ENCODE results near the gene PFKFB3. TPM values are rescaled to one million over a fixed set of nuclear protein-coding genes. Genes with fewer than 3 reads are reported as not detected.

The PFKFB3 gene
- total and polyA plus RNA-seq, 4 donors: 11.4 to 234 (median 66.3) TPM

- Histone ChIP-seq H3K4me1 (ENCODE audit: control insufficient read depth in 5 of 5, insufficient read depth in 5 of 5, low read length in 5 of 5) (peaks cover 0 to 17% (median 8%) of the 10 kb centered on the region in 5 donors), H3K27me3 (ENCODE audit: control insufficient read depth in 3 of 3, insufficient read depth in 3 of 3, low read length in 2 of 3) (no peaks in the 10 kb centered on the region), H3K27ac (ENCODE audit: low read depth in 1 of 2, low read length in 1 of 2) (peak overlapping the region in 1 of 2 donors; percentile 78), H3K9ac (ENCODE audit: insufficient read depth in 1 of 2, low read length in 2 of 2) (no peak overlapping the region), H3K36me3 (ENCODE audit: control insufficient read depth in 4 of 4, insufficient read depth in 4 of 4, low read length in 4 of 4) (no peaks in the 10 kb centered on the region), H3K4me3 (no peak overlapping the region), H3K9me3 (ENCODE audit: control insufficient read depth in 4 of 4, insufficient read depth in 3 of 4, low read length in 3 of 4) (no peaks in the 10 kb centered on the region)
- peak; percentile 25 for ATAC-seq (ENCODE audit: insufficient read depth, low FRiP score)
- DNase-seq: no peak
- WGBS, 2 donors: 71 to 77% methylated on average over 20 of the region's 20 CpGs
- no peak for TF ChIP-seq CTCF (IDR thresholded peaks at IDR 0.05; ENCODE audit: control extremely low read depth, extremely low read depth)
Observed at GRCh38 chr10:6269953-6270867, 67.5 kb downstream of the PFKFB3 start.

- ATAC-seq (ENCODE audit: insufficient read depth, low FRiP score): no peak
- peaks cover 3 to 25% (median 12%) of the 10 kb centered on the region in 5 donors for H3K4me1 ChIP-seq (ENCODE audit: control insufficient read depth in 5 of 5, insufficient read depth in 5 of 5, low read length in 5 of 5)
- H3K9ac ChIP-seq (ENCODE audit: insufficient read depth in 1 of 2, low read length in 2 of 2): no peak overlapping the region
- DNase-seq: no peak
- peak overlapping the region in 1 of 2 donors; percentile 29 for H3K27ac ChIP-seq (ENCODE audit: low read depth in 1 of 2, low read length in 1 of 2)
- no peaks in the 10 kb centered on the region for H3K9me3 ChIP-seq (ENCODE audit: control insufficient read depth in 4 of 4, insufficient read depth in 3 of 4, low read length in 3 of 4)
- H3K27me3 ChIP-seq (ENCODE audit: control insufficient read depth in 3 of 3, insufficient read depth in 3 of 3, low read length in 2 of 3): no peaks in the 10 kb centered on the region
- WGBS, 2 donors: 60 to 78% methylated on average over 7 of the region's 7 CpGs
- no peaks in the 10 kb centered on the region for H3K36me3 ChIP-seq (ENCODE audit: control insufficient read depth in 4 of 4, insufficient read depth in 4 of 4, low read length in 4 of 4)
- no peak for TF ChIP-seq CTCF (IDR thresholded peaks at IDR 0.05; ENCODE audit: control extremely low read depth, extremely low read depth)
- H3K4me3 ChIP-seq: no peak overlapping the region
Observed at GRCh38 chr10:6270951-6271350, 68.2 kb downstream of the PFKFB3 start.

GRCh38 chr10:6271663-6272062 is 68.9 kb downstream of the PFKFB3 start:
- Histone ChIP-seq H3K4me3 (no peak overlapping the region), H3K9me3 (ENCODE audit: control insufficient read depth in 4 of 4, insufficient read depth in 3 of 4, low read length in 3 of 4) (no peaks in the 10 kb centered on the region), H3K27ac (ENCODE audit: low read depth in 1 of 2, low read length in 1 of 2) (peak overlapping the region in 1 of 2 donors; percentile 71), H3K36me3 (ENCODE audit: control insufficient read depth in 4 of 4, insufficient read depth in 4 of 4, low read length in 4 of 4) (no peaks in the 10 kb centered on the region), H3K27me3 (ENCODE audit: control insufficient read depth in 3 of 3, insufficient read depth in 3 of 3, low read length in 2 of 3) (no peaks in the 10 kb centered on the region), H3K9ac (ENCODE audit: insufficient read depth in 1 of 2, low read length in 2 of 2) (no peak overlapping the region), H3K4me1 (ENCODE audit: control insufficient read depth in 5 of 5, insufficient read depth in 5 of 5, low read length in 5 of 5) (peaks cover 3 to 32% (median 14%) of the 10 kb centered on the region in 5 donors)
- no peak for ATAC-seq (ENCODE audit: insufficient read depth, low FRiP score)
- DNase-seq: no peak
- 79 to 84% methylated on average over 3 of the region's 3 CpGs for WGBS, 2 donors
- TF ChIP-seq CTCF (IDR thresholded peaks at IDR 0.05; ENCODE audit: control extremely low read depth, extremely low read depth): no peak
